HG03103 (cell line): ENCODE data around the gene SLC28A1.
A peak's percentile ranks its signal among the peaks of the same experiment; 100 is the strongest.
"Not testable (repeated sequence)": the region's sequence is repeated elsewhere in the genome, so short reads cannot be mapped to it uniquely, and the experiment has no call there.

Experiments used
- ATAC-seq: cut with Tn5 transposase; IDR thresholded peaks from one replicate; pipeline ENCODE4 v1.9.1; 2021; ENCODE audit warnings: low read depth; ENCODE audit not compliant: unreplicated experiment

The SLC28A1 gene

GRCh38 chr15:84907731-84908130, 23.3 kb downstream of the SLC28A1 start:
- no peak for ATAC-seq

GRCh38 chr15:84908564-84908963, 24.1 kb downstream of the SLC28A1 start:
- no peak for ATAC-seq

- no peak for ATAC-seq
Observed at GRCh38 chr15:84909029-84909428, 24.6 kb downstream of the SLC28A1 start.

GRCh38 chr15:84909782-84910181, 25.3 kb downstream of the SLC28A1 start:
- ATAC-seq, result no peak

GRCh38 chr15:84910928-84911623, 26.6 kb downstream of the SLC28A1 start:
- ATAC-seq, result no peak

- ATAC-seq, result no peak
Observed at GRCh38 chr15:84911879-84912660, 27.6 kb downstream of the SLC28A1 start.

GRCh38 chr15:84913360-84913723, 28.9 kb downstream of the SLC28A1 start:
- ATAC-seq, result no peak

- no peak for ATAC-seq
Observed at GRCh38 chr15:84914351-84914750, 29.9 kb downstream of the SLC28A1 start.

GRCh38 chr15:84914909-84915605, 30.6 kb downstream of the SLC28A1 start:
- peak; percentile 96 for ATAC-seq

- no peak for ATAC-seq
Observed at GRCh38 chr15:84915606-84915958, 31.1 kb downstream of the SLC28A1 start.

- no peak for ATAC-seq
Observed at GRCh38 chr15:84917452-84917851, 33.0 kb downstream of the SLC28A1 start.

- ATAC-seq, result no peak
Observed at GRCh38 chr15:84919106-84919667, 34.7 kb downstream of the SLC28A1 start.

GRCh38 chr15:84921121-84921520, 36.7 kb downstream of the SLC28A1 start:
- ATAC-seq, result no peak

- ATAC-seq, result no peak
Observed at GRCh38 chr15:84922530-84922929, 38.1 kb downstream of the SLC28A1 start.

GRCh38 chr15:84924077-84924731, 39.7 kb downstream of the SLC28A1 start:
- no peak for ATAC-seq

GRCh38 chr15:84924821-84925569, 40.5 kb downstream of the SLC28A1 start:
- ATAC-seq, result not testable (repeated sequence)

GRCh38 chr15:84925906-84926305, 41.4 kb downstream of the SLC28A1 start:
- ATAC-seq, result no peak

GRCh38 chr15:84926491-84927230, 42.2 kb downstream of the SLC28A1 start:
- ATAC-seq, result no peak

GRCh38 chr15:84928843-84929168, 44.3 kb downstream of the SLC28A1 start:
- no peak for ATAC-seq
